HG03060 (cell line): Measurements from ENCODE around the gene TSPAN12.
"Not testable (repeated sequence)": the region's sequence is repeated elsewhere in the genome, so short reads cannot be mapped to it uniquely, and the experiment has no call there.

Source experiments
- ATAC-seq: cut with Tn5 transposase; IDR thresholded peaks from one replicate; pipeline ENCODE4 v1.9.1; 2021; ENCODE audit warnings: low read depth, moderate number of reproducible peaks; ENCODE audit not compliant: unreplicated experiment

Gene TSPAN12

DNA sequence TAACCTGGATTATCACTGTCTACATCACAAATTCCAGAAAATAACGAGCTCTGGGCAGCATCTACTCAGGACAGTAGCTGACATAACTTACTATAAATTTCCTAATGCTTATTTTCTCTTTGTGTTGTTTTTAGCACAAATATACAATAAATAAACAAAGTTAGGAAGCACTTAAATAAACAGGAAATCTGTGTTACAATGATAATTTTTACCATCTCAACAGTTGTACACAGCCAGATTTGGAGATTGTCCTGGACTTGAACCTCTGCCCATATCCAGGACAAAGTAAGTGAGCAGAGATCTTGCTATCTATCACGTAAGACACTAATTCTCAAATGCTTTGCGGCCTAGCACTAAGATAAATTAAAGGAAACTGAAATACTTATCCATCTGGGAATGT is 48.7 kb downstream of the TSPAN12 start:
- no peak for ATAC-seq

DNA sequence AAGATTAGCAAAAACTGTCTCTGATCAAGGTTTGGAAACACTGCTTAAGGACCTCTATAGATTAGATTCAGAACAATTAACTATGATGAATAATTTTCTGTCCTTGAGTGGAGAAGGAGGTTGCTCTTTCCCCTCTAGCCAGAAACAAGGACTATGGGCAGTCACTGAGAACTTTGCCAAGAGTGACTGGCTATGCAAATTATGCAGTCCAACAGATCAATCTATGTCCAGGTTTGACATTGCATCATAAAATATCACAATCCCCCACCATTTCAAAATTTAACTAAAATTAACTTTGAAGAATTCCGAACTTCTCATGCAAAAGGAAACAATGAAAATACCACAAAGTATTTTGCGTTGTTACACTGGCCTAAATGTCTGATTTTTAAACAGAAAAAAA is 50.6 kb downstream of the TSPAN12 start:
- ATAC-seq = no peak

DNA sequence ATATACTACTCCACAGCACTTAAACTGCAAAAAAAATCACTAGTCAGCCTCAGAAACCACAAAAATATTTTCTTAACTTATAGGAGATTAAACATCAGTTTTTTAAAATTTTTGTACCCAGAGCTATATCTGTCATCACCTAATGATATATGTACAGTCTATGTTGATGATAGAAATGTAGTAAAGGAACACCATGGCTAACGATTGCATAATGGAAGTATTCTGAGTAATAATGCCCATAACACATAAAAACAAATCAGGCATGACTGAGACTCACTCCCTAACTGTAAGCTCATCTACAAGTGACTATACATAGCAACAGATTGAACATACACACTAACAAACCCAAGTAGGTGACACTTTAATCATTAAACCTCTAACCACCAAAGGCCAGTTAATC is 51.3 kb downstream of the TSPAN12 start:
- no peak for ATAC-seq

DNA sequence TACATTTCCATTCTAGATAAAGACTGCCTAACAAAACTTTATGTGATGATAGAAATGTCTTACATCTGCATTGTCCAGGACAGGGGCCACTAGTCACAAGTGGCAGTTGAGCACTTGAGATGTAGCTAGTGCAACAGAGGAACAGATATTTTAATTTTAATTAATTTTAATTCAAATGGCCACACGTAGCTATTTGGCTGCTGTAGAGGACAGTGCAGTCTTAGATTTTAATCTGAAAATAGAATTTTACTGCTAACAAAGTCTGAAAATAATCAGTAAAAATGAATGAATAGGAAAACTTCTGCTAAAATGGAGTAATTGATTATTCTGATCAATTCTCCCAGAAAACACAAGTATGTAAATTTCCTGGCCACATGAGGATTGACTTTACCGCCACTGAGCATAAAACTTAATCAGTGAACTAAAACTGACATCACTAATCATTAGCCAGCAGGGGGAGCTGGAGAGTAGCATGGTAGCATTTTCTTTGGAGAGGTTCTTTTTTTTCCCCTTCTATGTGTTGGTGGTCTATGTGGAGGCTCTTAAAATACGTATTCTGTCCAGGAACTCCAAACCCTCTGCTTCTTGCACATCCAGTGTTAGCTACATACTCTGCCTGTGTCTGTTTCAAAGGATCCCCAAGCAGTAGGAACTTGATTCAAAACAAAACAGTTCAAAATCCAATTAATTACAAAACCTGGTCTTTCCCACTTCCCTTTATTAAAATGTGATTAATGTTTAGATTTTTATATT is 52.1 kb downstream of the TSPAN12 start:
- ATAC-seq = peak; percentile 69

DNA sequence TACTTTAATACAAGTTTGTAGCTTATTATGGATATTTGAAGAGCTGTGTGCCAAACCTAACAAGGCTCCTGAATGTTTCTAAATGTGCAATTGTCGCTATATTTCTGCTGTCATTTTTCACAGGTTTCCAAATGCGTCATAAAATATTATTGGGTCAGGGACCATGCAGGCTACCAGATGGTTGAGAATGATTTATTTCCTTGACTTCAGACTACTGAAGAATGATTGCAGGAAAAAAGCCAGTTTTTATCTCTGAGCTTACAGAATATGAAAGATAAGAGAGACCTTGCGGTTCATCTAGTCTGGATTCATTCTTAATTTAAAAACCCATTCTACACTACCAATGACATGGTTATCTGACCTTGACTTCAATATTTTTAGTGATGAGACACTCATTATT is 55.2 kb downstream of the TSPAN12 start:
- no peak for ATAC-seq

DNA sequence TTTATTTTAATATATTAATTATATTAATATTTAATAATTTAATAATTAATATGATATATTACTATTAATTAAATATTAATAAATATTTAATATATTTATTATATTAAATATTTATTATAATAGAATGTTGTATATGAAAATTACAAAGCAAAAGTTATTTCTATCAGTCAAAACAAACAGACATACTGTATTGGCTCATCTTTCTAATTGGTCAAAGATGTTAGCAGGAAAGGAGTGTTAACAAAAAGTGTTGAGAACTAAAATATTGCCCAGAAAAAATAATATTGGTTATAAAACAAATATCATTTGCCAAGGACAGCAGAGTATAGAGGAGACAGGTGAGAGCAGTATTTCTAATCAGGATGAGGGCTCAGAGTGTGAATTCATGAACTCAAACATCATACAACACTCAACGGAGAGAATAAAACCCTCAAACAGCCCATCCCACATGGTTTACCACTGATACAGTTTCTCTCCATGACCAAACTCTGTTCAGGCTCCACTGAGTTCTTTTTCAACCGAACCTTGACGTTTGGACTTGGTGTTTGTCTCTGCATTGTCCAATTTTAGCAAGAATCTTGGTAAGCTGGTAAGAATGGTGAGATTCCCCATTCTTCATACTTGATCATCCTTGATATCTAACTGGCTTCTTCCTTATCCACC is 58.0 kb downstream of the TSPAN12 start:
- no peak for ATAC-seq

DNA sequence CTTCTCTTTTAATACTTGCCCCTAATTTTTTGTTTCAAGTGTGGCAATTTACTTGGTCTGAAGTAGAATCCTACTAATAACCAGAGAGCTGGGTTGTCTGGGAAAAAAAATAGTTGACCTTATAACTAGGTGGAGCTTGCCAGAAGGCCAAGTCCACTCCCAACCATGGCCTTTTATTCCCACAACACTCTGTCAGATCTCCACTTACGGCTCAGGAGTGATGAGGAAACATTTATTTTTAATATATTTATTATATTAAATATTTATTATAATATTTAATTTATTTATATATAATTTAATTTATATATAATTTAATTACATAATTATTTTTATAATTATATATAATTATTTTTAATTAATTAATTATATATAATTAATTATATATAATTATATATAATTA is 58.8 kb downstream of the TSPAN12 start:
- no peak for ATAC-seq

DNA sequence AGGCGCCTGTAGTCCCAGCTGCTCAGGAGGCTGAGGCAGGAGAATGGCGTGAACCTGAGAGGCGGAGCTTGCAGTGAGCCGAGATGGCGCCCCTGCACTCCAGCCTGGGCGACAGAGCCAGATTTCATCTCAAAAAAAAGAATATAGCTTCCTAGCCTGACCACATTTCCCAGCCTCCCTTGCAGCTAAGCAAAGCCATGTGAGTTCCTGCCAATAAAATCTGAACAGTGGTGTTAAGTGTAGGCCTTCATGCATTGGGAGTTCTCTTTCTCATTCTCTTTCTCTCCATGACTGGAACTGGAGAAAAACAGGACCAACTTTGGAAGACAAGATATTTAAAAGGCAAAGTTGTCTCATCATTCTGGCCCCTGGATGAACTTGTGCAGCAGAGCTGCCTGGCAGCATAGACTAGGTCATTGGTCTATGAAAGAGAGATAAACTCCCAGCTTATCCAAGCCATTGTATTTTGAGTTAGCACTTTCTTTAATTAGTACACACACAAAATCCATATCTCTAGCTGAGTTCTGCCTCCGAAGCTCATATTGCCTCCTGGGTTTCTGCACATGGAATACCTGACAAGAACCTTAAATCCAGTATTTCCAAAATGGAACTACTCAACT is 60.8 kb downstream of the TSPAN12 start:
- no peak for ATAC-seq

DNA sequence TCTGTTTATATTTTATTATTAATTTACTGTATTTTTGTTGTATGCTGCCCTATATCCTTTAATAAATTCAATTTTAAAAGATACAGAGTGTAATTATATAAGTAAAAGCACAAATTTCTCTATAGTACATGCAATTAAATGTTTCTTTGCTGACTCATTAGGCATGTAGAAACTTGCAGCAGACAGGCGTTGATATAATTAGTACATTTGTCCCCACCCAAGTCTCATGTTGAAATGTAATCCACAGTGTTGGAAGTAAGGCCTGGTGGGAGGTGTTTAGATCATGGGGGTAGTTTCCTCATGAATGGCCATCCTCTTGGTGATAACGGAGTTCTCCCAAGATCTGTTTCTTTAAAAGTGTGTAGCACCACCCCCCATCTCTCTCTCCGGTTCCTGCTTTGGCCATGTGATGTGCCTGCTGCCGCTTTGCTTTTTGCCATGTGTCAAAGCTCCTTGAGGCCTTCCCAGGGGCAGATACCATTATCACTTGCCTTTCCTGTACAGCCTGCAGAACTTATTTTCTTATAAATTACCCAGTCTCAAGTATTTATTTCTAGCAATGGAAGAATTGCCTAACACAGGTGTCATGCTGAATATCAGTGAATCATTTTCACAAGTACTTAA is 63.7 kb downstream of the TSPAN12 start:
- ATAC-seq = no peak

DNA sequence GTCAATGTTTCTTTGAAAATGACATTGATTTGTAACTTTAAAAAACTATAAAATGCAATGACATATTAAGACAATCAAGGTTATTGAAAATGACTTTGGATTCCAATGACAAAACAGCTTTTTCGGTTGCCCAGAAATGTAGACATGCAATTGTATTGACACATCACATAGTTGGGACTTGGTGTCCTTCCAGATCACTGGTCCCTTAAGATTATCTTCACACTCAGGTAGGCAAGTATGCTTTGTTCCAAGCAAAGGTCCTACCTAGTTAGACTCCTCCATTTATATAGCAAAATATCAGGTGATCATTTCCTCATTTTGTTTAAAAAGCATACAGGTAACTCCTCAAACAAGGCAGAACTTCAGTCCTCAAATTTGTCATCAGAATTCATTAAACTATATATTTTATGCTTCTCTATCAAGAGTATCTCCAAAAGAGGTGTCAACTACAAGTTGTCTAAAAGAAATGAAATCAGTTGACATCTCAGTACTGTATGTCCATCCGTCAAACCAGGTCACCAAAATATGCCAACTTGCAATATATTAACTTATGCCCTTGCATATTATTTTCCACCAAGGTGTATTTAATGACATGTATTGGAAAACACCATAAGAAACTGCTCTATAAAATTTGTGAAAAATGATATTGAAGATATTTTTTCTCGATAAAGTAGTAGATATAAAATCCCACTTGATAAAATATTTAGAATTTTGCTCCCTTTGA is 64.6 kb downstream of the TSPAN12 start:
- no peak for ATAC-seq

DNA sequence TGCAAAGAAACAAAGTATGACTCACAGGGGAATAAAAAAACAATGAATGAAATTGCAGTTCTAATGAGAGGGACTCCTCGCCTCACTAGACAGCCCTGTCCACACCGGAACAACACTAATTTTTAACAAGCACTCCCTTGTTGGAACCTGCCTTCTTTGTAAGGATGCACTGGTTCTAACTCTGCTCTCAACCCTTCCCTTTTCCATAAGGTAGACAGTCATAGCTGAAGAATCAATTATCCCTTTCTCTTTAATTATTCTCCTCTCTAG is 65.1 kb downstream of the TSPAN12 start:
- ATAC-seq = no peak

DNA sequence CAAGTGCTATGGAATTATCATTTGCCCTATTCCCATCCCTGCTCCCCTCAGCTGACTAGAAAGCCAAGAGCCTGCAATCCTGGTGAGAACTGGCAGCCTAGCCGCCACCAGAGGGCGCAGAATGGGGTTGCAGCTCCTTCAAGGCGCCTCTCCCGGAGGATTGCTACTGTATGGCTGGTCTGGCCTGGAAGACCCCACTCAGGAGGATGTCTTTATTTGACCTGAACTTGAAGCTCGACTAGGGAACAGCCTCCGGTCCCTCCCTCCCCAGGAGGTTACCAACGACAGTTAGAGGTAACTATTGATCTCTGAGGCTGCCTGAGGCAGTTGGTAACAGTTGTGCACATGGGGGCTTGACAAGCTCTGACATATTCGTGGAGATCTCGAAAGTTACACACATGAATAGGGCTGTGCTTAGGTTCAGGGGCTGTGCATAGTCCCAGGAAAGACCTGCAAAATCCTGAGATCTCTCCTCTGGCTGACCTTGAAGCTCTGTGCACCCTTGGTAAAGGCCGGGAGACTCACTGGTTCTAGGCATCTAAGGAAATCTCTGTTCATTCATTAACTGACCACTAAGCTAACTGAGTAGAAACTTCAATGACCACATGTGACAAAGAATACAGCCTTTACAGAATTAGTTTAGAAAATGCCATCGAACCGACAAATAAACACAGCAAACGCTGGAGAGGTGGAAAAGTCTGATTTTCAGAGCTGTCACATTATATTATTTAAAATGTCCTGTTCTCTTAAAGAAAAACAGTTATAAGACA is 65.7 kb downstream of the TSPAN12 start:
- peak; percentile 78 for ATAC-seq

DNA sequence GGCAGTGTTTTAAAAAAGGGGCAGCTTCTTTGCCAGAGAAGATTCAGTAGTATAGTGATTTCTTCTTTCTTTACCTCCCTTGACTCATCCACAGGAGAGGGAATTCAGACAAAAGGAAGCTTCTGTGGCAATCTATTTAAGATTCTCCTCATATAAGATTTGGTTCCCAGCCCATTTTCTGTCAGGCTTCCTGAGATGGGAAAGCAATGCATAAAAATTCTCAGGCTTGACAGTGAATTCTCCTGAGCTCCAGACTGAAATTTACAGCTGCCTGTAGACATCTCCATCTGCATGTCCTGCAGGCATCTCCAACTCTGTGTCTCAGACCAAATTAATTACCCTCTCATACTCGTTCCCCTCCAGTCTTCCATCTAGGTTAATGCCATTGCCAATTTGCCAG is 72.8 kb downstream of the TSPAN12 start:
- ATAC-seq = no peak

DNA sequence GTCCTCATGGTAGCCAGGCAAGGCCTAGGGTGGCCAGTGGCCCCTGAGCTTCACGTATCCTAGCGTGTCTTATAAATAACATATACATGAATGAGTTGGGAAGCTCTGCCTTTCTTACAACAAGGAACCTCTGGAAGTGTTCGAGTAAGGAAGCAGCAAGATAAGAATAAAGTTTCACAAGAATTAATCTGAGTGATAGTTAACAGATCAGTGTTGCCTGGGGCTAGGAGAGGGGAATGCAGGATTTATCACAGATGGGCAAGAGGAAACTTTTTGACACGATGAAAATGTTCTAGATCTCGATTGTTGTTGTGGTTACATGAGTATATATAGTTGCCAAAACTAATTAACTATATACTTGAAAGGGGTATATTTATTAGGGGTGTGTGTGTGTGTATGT is 74.2 kb downstream of the TSPAN12 start:
- ATAC-seq = no peak

DNA sequence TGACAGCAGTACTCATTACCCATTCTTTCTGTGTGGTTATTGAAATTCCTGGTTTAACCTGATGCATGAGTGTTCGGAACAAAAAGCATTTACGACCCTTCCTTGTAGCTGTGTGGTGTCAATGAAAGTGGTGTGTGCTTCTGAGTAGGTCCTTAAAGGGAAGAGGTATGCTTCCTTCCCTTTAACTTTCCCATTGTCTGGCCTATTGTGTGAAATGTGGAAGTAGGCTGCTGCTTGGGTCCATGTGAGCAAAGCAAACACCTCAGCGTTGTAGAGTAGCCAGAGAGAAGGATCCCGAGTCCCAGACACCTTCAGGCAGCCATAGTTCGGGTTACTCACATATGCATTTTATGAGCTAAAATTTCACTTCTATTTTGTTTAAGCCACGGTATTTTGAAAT is 74.7 kb downstream of the TSPAN12 start:
- ATAC-seq = no peak

DNA sequence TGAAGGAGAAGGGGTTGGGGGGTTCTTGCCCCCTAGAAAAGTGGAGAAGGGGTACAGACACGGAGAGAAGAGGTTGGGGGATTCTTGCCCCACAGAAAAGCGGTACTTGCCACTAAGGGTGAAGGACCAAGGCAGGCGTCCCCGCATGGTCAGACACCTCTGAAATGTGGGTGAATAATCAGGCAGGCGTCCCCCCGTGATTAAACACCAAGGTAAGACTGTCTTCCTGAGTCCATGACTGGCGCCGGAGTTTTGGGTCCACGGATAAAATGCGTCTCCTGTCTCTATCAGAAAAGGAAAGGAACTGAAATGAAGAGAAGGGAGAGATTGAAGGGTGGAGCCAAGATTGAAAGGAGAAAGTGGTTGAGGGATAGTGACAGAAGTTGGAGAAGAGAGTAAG is 76.0 kb downstream of the TSPAN12 start:
- ATAC-seq = not testable (repeated sequence)

DNA sequence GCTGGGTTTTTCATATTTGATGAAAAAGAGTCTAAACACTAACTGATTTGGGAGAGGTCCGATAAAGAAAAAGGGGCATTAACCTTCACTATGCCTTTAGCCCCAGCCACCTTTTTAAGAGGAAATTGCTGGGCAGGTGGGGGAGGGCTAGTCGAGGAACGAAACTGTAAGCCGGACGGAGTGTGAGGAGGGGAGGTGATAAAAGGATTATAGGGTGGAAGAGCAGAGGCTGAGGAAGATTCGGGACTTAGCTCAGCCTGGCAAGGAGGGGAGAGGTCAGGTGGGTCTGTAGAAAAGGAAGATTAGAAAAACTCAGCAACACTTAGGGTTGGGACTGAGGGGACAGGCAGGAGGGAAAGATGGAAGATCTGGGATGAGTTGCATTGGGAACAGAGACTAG is 77.0 kb downstream of the TSPAN12 start:
- no peak for ATAC-seq

DNA sequence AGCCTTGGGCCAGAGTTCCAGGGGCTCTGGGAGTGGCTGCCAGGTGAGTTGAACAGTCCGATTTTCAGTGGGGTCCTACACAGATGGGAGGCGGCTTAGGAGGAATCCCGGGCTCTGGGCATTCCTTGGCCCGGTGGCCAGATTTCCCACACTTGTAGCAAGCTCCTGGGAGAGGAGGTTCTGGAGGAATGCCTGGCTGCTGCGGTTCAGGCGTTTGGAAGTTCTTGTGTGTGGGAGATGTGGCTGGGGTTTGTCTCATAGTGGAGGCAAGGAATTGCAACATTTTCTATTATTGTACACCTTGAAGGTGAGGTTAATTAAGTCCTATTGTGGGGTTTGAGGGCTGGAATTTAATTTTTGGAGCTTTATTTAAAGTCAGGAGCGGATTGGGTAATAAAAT is 77.5 kb downstream of the TSPAN12 start:
- ATAC-seq = not testable (repeated sequence)

DNA sequence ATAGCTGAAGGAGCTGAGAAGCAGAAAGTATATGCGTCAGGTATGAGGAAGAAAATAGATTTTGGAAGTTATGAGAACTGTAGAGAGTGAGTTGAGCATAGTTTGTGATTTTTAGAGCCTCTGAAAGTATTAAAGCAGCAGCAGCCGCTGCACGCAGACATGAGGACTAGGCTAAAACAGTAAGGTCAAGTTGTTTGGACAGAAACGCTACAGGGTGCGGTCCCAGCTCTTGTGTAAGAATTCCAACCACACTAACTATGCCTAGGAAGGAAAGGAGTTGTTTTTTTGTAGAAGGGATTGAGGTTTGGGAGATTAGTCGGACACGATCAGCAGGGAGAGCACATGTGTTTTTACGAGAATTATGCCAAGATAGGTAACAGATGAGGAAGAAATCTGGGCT is 78.9 kb downstream of the TSPAN12 start:
- ATAC-seq = not testable (repeated sequence)

DNA sequence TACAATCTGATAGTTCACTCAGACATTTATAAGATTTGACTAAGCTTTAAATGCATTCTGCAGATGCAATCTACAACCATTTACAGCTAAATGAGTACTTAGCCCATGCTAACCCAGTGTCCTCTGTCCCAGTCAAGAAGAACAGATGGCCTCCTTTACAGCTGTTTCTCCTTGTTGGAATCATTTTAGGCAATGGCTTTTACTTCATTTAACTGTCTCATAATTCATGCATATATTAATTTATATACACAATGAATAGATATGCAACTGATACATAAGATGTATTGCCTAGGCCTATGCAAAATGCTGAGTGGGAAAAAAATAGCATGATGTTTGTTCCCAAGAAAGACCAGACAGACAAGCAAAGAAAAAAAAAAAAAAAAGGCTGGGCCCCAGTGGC is 82.2 kb downstream of the TSPAN12 start:
- no peak for ATAC-seq
